ENCODE results near the gene CALM3.

The CALM3 gene

GRCh38 chr19:46634656-46635218 lies 33.6 kb downstream of the CALM3 start:
- peak overlapping the region; percentile 26 for H3K4me3 ChIP-seq (ENCODE audit: low read depth, low read length)
- no peaks in the 10 kb centered on the region for H3K9me3 ChIP-seq (ENCODE audit: control insufficient read depth, low read length)
- H3K27me3 ChIP-seq (ENCODE audit: control insufficient read depth, insufficient read depth, low read length), result no peaks in the 10 kb centered on the region
- peaks cover 6% of the 10 kb centered on the region for H3K4me1 ChIP-seq
- no peak overlapping the region for H3K27ac ChIP-seq
- H3K9ac ChIP-seq, result no peak overlapping the region
- H2AFZ ChIP-seq, result no peak overlapping the region
- H3K36me3 ChIP-seq (ENCODE audit: control insufficient read depth, insufficient read depth, low read length), result no peaks in the 10 kb centered on the region
- no peak for TF ChIP-seq CTCF (IDR thresholded peaks at IDR 0.05)
- H3K4me2 ChIP-seq (ENCODE audit: low read length), result peak overlapping the region; percentile 73
- no peaks in the 10 kb centered on the region for H3K79me2 ChIP-seq

GRCh38 chr19:46635920-46636761 lies 35.0 kb downstream of the CALM3 start, which contains the start of gene GNG8:
GNG8 (minus strand) TSS chr19:46636202; CDS start chr19:46634682, 1,520 bp downstream.
- H3K36me3 ChIP-seq (ENCODE audit: control insufficient read depth, insufficient read depth, low read length), result no peaks in the 10 kb centered on the region
- no peak within 1 kb of the TSS for H3K4me2 ChIP-seq (ENCODE audit: low read length)
- no peak within 1 kb of the TSS for H3K9ac ChIP-seq
- peaks cover 6% of the 10 kb centered on the region for H3K4me1 ChIP-seq
- H2AFZ ChIP-seq, result no peak within 1 kb of the TSS
- no peak within 1 kb of the TSS for H3K4me3 ChIP-seq (ENCODE audit: low read depth, low read length)
- no peak within 1 kb of the TSS for H3K27ac ChIP-seq
- TF ChIP-seq CTCF (IDR thresholded peaks at IDR 0.05), result no peak
- no peaks in the 10 kb centered on the region for H3K79me2 ChIP-seq
- H3K27me3 ChIP-seq (ENCODE audit: control insufficient read depth, insufficient read depth, low read length), result no peaks in the 10 kb centered on the region
- H3K9me3 ChIP-seq (ENCODE audit: control insufficient read depth, low read length), result no peaks in the 10 kb centered on the region

GRCh38 chr19:46637224-46637623 lies 36.1 kb downstream of the CALM3 start:
- Histone ChIP-seq H3K36me3 (ENCODE audit: control insufficient read depth, insufficient read depth, low read length) (no peaks in the 10 kb centered on the region), H3K79me2 (no peaks in the 10 kb centered on the region), H3K27ac (no peak overlapping the region), H3K4me3 (ENCODE audit: low read depth, low read length) (no peak overlapping the region), H2AFZ (no peak overlapping the region), H3K4me1 (peaks cover 6% of the 10 kb centered on the region), H3K9me3 (ENCODE audit: control insufficient read depth, low read length) (no peaks in the 10 kb centered on the region), H3K4me2 (ENCODE audit: low read length) (no peak overlapping the region), H3K9ac (no peak overlapping the region), H3K27me3 (ENCODE audit: control insufficient read depth, insufficient read depth, low read length) (no peaks in the 10 kb centered on the region)
- no peak for TF ChIP-seq CTCF (IDR thresholded peaks at IDR 0.05)

GRCh38 chr19:46639358-46640182 lies 38.4 kb downstream of the CALM3 start:
- Histone ChIP-seq H3K36me3 (ENCODE audit: control insufficient read depth, insufficient read depth, low read length) (no peaks in the 10 kb centered on the region), H3K4me2 (ENCODE audit: low read length) (peak overlapping the region; percentile 66), H3K4me1 (peaks cover 2% of the 10 kb centered on the region), H3K27me3 (ENCODE audit: control insufficient read depth, insufficient read depth, low read length) (no peaks in the 10 kb centered on the region), H3K27ac (no peak overlapping the region), H3K4me3 (ENCODE audit: low read depth, low read length) (peak overlapping the region; percentile 43), H3K9ac (no peak overlapping the region), H3K9me3 (ENCODE audit: control insufficient read depth, low read length) (no peaks in the 10 kb centered on the region), H2AFZ (peak overlapping the region; percentile 80), H3K79me2 (no peaks in the 10 kb centered on the region)
- TF ChIP-seq CTCF (IDR thresholded peaks at IDR 0.05), result no peak

Measured in parathyroid adenoma (tissue), 2 donors.